Cortex of kidney (tissue), 1 donor: ENCODE data around the gene TXN.

ENCODE experiments used
- DNase-seq: peaks from one replicate; lab custom pipeline; 2025; lab: John Stamatoyannopoulos, UW

The TXN gene

GRCh38 chr9:110256380-110257096, at the start of gene TXN:
Gene TXN (minus strand): TSS chr9:110256507. CDS start chr9:110256435, 72 bp downstream.
- peak; percentile 49 for DNase-seq

- no peak for DNase-seq
These were observed 46.8 kb upstream of the TXN start for GRCh38 chr9:110303133-110303532.

GRCh38 chr9:110298043-110298605, 41.8 kb upstream of the TXN start:
- no peak for DNase-seq

- DNase-seq = no peak
These were observed 36.9 kb upstream of the TXN start for GRCh38 chr9:110293248-110293647.

GRCh38 chr9:110291921-110292557, 35.7 kb upstream of the TXN start:
- DNase-seq = no peak

GRCh38 chr9:110290001-110290400, 33.7 kb upstream of the TXN start:
- DNase-seq = no peak

- no peak for DNase-seq
These were observed 32.2 kb upstream of the TXN start for GRCh38 chr9:110288503-110288902.

- DNase-seq = no peak
These were observed 31.0 kb upstream of the TXN start for GRCh38 chr9:110287289-110287680.

GRCh38 chr9:110284211-110284844, 28.0 kb upstream of the TXN start:
- no peak for DNase-seq

GRCh38 chr9:110283751-110284150, 27.4 kb upstream of the TXN start:
- no peak for DNase-seq

GRCh38 chr9:110282739-110283081, 26.4 kb upstream of the TXN start:
- DNase-seq = no peak

GRCh38 chr9:110282018-110282738, 25.9 kb upstream of the TXN start:
- DNase-seq = no peak

- DNase-seq = no peak
These were observed 21.9 kb upstream of the TXN start for GRCh38 chr9:110278080-110278707.

GRCh38 chr9:110276781-110277180, 20.5 kb upstream of the TXN start:
- DNase-seq = no peak

GRCh38 chr9:110270211-110270995, 14.1 kb upstream of the TXN start:
- no peak for DNase-seq

GRCh38 chr9:110266795-110267194, 10.5 kb upstream of the TXN start:
- DNase-seq = no peak

GRCh38 chr9:110261632-110262031, 5.3 kb upstream of the TXN start:
- no peak for DNase-seq

- no peak for DNase-seq
These were observed 4.6 kb upstream of the TXN start for GRCh38 chr9:110260911-110261310.

- DNase-seq = no peak
These were observed 3.3 kb upstream of the TXN start for GRCh38 chr9:110259566-110259965.

- DNase-seq = no peak
These were observed 2.4 kb upstream of the TXN start for GRCh38 chr9:110258690-110259091.

- DNase-seq = no peak
These were observed 1.6 kb upstream of the TXN start for GRCh38 chr9:110257956-110258355.
